GM21576 (cell line): ENCODE data around the gene DUS1L.
"Not testable (repeated sequence)": the region's sequence is repeated elsewhere in the genome, so short reads cannot be mapped to it uniquely, and the experiment has no call there.

Experiments
- ATAC-seq: cut with Tn5 transposase; IDR thresholded peaks from one replicate; pipeline ENCODE4 v1.9.1; 2021; ENCODE audit warnings: mild to moderate bottlenecking, moderate library complexity; ENCODE audit not compliant: unreplicated experiment

Gene DUS1L

GRCh38 chr17:82046903-82047302, 18.7 kb downstream of the DUS1L start:
- ATAC-seq: no peak

- ATAC-seq: no peak
Measured at GRCh38 chr17:82045936-82046484, 19.6 kb downstream of the DUS1L start.

- ATAC-seq: no peak
Measured at GRCh38 chr17:82043507-82043906, 22.1 kb downstream of the DUS1L start.

- ATAC-seq: no peak
Measured at GRCh38 chr17:82042649-82043048, 23.0 kb downstream of the DUS1L start.

GRCh38 chr17:82041144-82041814, 24.3 kb downstream of the DUS1L start:
- no peak for ATAC-seq

GRCh38 chr17:82039695-82040299, 25.8 kb downstream of the DUS1L start:
- ATAC-seq: no peak

GRCh38 chr17:82038796-82039409, 26.7 kb downstream of the DUS1L start:
- not testable (repeated sequence) for ATAC-seq

GRCh38 chr17:82037889-82038195, 27.8 kb downstream of the DUS1L start:
- no peak for ATAC-seq

- peak; percentile 87 for ATAC-seq
Measured at GRCh38 chr17:82037092-82037888, 28.3 kb downstream of the DUS1L start, which contains the start of gene DCXR. Gene DCXR (minus strand): TSS chr17:82037697. CDS start chr17:82037682, 15 bp downstream.

- ATAC-seq: no peak
Measured at GRCh38 chr17:82036634-82037091, 28.9 kb downstream of the DUS1L start.

- no peak for ATAC-seq
Measured at GRCh38 chr17:82035956-82036633, 29.5 kb downstream of the DUS1L start.

- no peak for ATAC-seq
Measured at GRCh38 chr17:82035488-82035887, 30.1 kb downstream of the DUS1L start.

GRCh38 chr17:82034371-82035011, 31.1 kb downstream of the DUS1L start:
- no peak for ATAC-seq

GRCh38 chr17:82033359-82034085, 32.1 kb downstream of the DUS1L start:
- ATAC-seq: no peak

GRCh38 chr17:82031885-82032627, 33.5 kb downstream of the DUS1L start:
- no peak for ATAC-seq

GRCh38 chr17:82031303-82031884, 34.2 kb downstream of the DUS1L start, which contains the start of gene RAC3:
Gene RAC3 (plus strand): TSS chr17:82031678. CDS start chr17:82031762, 84 bp downstream.
- no peak for ATAC-seq

GRCh38 chr17:82030470-82031302, 34.9 kb downstream of the DUS1L start:
- peak; percentile 58 for ATAC-seq
